ENCODE data around the gene GIMAP8. TPM values are rescaled to one million over a fixed set of nuclear protein-coding genes. Genes with fewer than 3 reads are reported as not detected.

GIMAP8 gene
- total RNA-seq, 1 experiment from 2014 or later = 0.10 TPM

- in situ Hi-C loops (cut with HindIII; ENCODE audit: low pct_unique_long_range_greater_than_20kb, low sequenced_read_pairs) (no loop called here), intact Hi-C loops (cut with micrococcal nuclease; ENCODE audit: unreplicated experiment) (no loop called here)
- Histone ChIP-seq H3K36me3 (ENCODE audit: control insufficient read depth, insufficient read depth, low read length) (no peaks in the 10 kb centered on the region), H3K4me1 (ENCODE audit: control insufficient read depth, insufficient read depth, low read length) (no peaks in the 10 kb centered on the region), H3K4me3 (ENCODE audit: low read depth in 2 of 2, low read length in 2 of 2) (no peak overlapping the region), H3K27ac (ENCODE audit: low read length) (no peak overlapping the region), H3K27me3 (ENCODE audit: control insufficient read depth, insufficient read depth, low read length) (no peaks in the 10 kb centered on the region), H3K9me3 (ENCODE audit: control insufficient read depth, insufficient read depth, low read depth, low read length) (no peaks in the 10 kb centered on the region)
- BruUV-seq (replicated peaks) = no TSS peak
- ChIA-PET CTCF (no interaction called here), POLR2A (interaction anchor here (0.6 kb wide), 1 partner anchor 55 kb away, joined by 3 read pairs; no protein-coding TSS in a partner anchor)
- ATAC-seq (no peak), DNase-seq (ENCODE audit: low read depth, low spot score) (no peak)
- TF ChIP-seq POLR2AphosphoS5 (IDR thresholded peaks at IDR 0.05; ENCODE audit: low read depth, low read length) (no peak), SIN3A (IDR thresholded peaks at IDR 0.05; ENCODE audit: borderline replicate concordance, insufficient read depth, low read depth, low read length) (no peak), TCF7L2 (IDR thresholded peaks at IDR 0.05; ENCODE audit: low read depth, low read length) (no peak), REST (IDR thresholded peaks at IDR 0.05; ENCODE audit: insufficient read depth in 1 of 2, low read depth in 2 of 2, low read length in 1 of 2) (no peak), CTCF (IDR thresholded peaks at IDR 0.05) (no peak)
These were observed 16.2 kb upstream of the GIMAP8 start for GRCh38 chr7:150434240-150434639.

GRCh38 chr7:150435047-150435389 is 15.4 kb upstream of the GIMAP8 start:
- Histone ChIP-seq H3K4me1 (ENCODE audit: control insufficient read depth, insufficient read depth, low read length) (no peaks in the 10 kb centered on the region), H3K27ac (ENCODE audit: low read length) (no peak overlapping the region), H3K9me3 (ENCODE audit: control insufficient read depth, insufficient read depth, low read depth, low read length) (no peaks in the 10 kb centered on the region), H3K27me3 (ENCODE audit: control insufficient read depth, insufficient read depth, low read length) (no peaks in the 10 kb centered on the region), H3K36me3 (ENCODE audit: control insufficient read depth, insufficient read depth, low read length) (no peaks in the 10 kb centered on the region), H3K4me3 (ENCODE audit: low read depth in 2 of 2, low read length in 2 of 2) (no peak overlapping the region)
- no TSS peak for BruUV-seq (replicated peaks)
- CTCF ChIA-PET = no interaction called here
- intact Hi-C loops (cut with micrococcal nuclease; ENCODE audit: unreplicated experiment) (no loop called here), in situ Hi-C loops (cut with HindIII; ENCODE audit: low pct_unique_long_range_greater_than_20kb, low sequenced_read_pairs) (no loop called here)
- ATAC-seq (no peak), DNase-seq (ENCODE audit: low read depth, low spot score) (no peak)
- POLR2A ChIA-PET = no interaction called here
- TF ChIP-seq CTCF (IDR thresholded peaks at IDR 0.05) (no peak), SIN3A (IDR thresholded peaks at IDR 0.05; ENCODE audit: borderline replicate concordance, insufficient read depth, low read depth, low read length) (no peak)
